Karpas-422 (cell line): ENCODE results near the gene SPINT3. TPM values are rescaled to one million over a fixed set of nuclear protein-coding genes. Genes with fewer than 3 reads are reported as not detected.

ENCODE experiments used
- DNase-seq: peaks from one replicate; pipeline ENCODE4 v3.0.0-alpha.2; 2015
- H2AFZ ChIP-seq: fragments of 200-600 bp; sonication (generic); 2 replicates; pipeline ENCODE4 v1.6.1; 2014; ENCODE audit warnings: antibody characterized with exemption, low read length, mixed read lengths
- H3K27ac ChIP-seq: fragments of 200-600 bp; sonication (generic); 2 replicates; pipeline ENCODE4 v1.5.1; 2014; ENCODE audit warnings: mild to moderate bottlenecking, low read length, moderate library complexity
- H3K27me3 ChIP-seq: fragments of 200-600 bp; sonication (generic); 2 replicates; pipeline ENCODE4 v1.6.1; 2014; ENCODE audit warnings: low read length, mixed read lengths
- H3K36me3 ChIP-seq: fragments of 200-600 bp; sonication (generic); 2 replicates; pipeline ENCODE4 v1.6.1; 2014; ENCODE audit warnings: low read length, mixed read lengths; ENCODE audit not compliant: insufficient read depth
- H3K4me1 ChIP-seq: fragments of 200-600 bp; sonication (generic); 2 replicates; pipeline ENCODE4 v1.6.1; 2014; ENCODE audit warnings: mild to moderate bottlenecking, low read length, mixed read lengths
- H3K4me2 ChIP-seq: fragments of 200-600 bp; sonication (generic); 2 replicates; pipeline ENCODE4 v1.6.1; 2014; ENCODE audit warnings: low read length, low read depth, mild to moderate bottlenecking; ENCODE audit not compliant: poor library complexity, severe bottlenecking
- H3K4me3 ChIP-seq: fragments of 200-600 bp; sonication (generic); 2 replicates; pipeline ENCODE4 v1.5.1; 2014; ENCODE audit warnings: mild to moderate bottlenecking, antibody characterized with exemption, low read length, mixed read lengths
- H3K79me2 ChIP-seq: fragments of 200-600 bp; sonication (generic); 2 replicates; pipeline ENCODE4 v1.6.1; 2014; ENCODE audit warnings: mild to moderate bottlenecking, low read length, mixed read lengths
- H3K9ac ChIP-seq: fragments of 200-600 bp; sonication (generic); 2 replicates; pipeline ENCODE4 v1.6.0; 2014; ENCODE audit warnings: low read length
- H3K9me2 ChIP-seq: fragments of 200-600 bp; sonication (generic), shearing (Covaris generic); replicated peaks from 2 replicates; pipeline ENCODE4 v1.6.0; 2014; ENCODE audit warnings: mild to moderate bottlenecking, low read length, moderate library complexity; ENCODE audit not compliant: insufficient read depth
- H3K9me3 ChIP-seq: fragments of 300-700, 200-600 bp; sonication (generic); 2 replicates; pipeline ENCODE4 v1.6.1; 2014; ENCODE audit warnings: low read length, mixed read lengths
- H4K20me1 ChIP-seq: fragments of 200-600 bp; sonication (generic); 2 replicates; pipeline ENCODE4 v1.6.1; 2014; ENCODE audit warnings: mild to moderate bottlenecking, antibody characterized with exemption, low read length, low read depth; ENCODE audit not compliant: insufficient read depth
- small RNA-seq: library from RNA; depleted of rRNA; stranded (forward); fragments of <200 nt; gene quantifications from one replicate; pipeline ENCODE3, GENCODE V24; 2014
- total RNA-seq: library from RNA; depleted of rRNA; stranded (reverse); fragments of >200 nt; shearing (Covaris generic); gene quantifications from 2 replicates; pipeline ENCODE4 v1.2.3, GENCODE V29; 2014; ENCODE audit warnings: low replicate concordance; rRNA removed

SPINT3 gene
- total RNA-seq, 1 experiment from 2014 or later: not detected

GRCh38 chr20:45462711-45463509 is 52.5 kb downstream of the SPINT3 start:
- Histone ChIP-seq H3K36me3 (no peaks in the 10 kb centered on the region), H3K27me3 (peaks cover 2% of the 10 kb centered on the region; the same call in 1 of the 2 replicates), H3K9me3 (no peaks in the 10 kb centered on the region), H2AFZ (no peak overlapping the region), H4K20me1 (no peaks in the 10 kb centered on the region), H3K79me2 (no peaks in the 10 kb centered on the region), H3K4me2 (no peak overlapping the region), H3K9me2 (no peaks in the 10 kb centered on the region), H3K4me3 (no peak overlapping the region), H3K4me1 (no peaks in the 10 kb centered on the region), H3K9ac (no peak overlapping the region), H3K27ac (no peak overlapping the region)
- DNase-seq: no peak

Small RNAs within 50 kb of the gene (small RNA-seq; reads per million reads assigned to genes)
- gene AL031663.1 (not detected), gene HSPD1P21 (not detected), gene RNA5SP485 (not detected)

Other genes with a start within 250 kb of the SPINT3 start
- gene RBPJL, start 208.8 kb downstream of the SPINT3 start, total RNA-seq: not detected in 2 replicates
- not detected in 2 replicates for gene MATN4, start 207.3 kb downstream of the SPINT3 start, total RNA-seq
- not detected in 2 replicates for gene SDC4, start 167.2 kb downstream of the SPINT3 start, total RNA-seq
- gene SYS1, start 152.5 kb downstream of the SPINT3 start, total RNA-seq: 18.6 and 34.5 TPM in 2 replicates
- gene TP53TG5, start 137.3 kb downstream of the SPINT3 start, total RNA-seq: not detected in 2 replicates
- 0.22 TPM in 1 of 2 replicates, not detected in the other for gene DBNDD2, start 107.3 kb downstream of the SPINT3 start, total RNA-seq
- 53.4 and 80.1 TPM in 2 replicates for gene PIGT, start 99.5 kb downstream of the SPINT3 start, total RNA-seq
- not detected in 2 replicates for gene WFDC2, start 45.9 kb downstream of the SPINT3 start, total RNA-seq
- not detected in 2 replicates for gene WFDC6, start 23.9 kb upstream of the SPINT3 start, total RNA-seq
- gene EPPIN, start 31.8 kb upstream of the SPINT3 start, total RNA-seq: not detected in 2 replicates
- gene WFDC8, start 63.7 kb upstream of the SPINT3 start, total RNA-seq: not detected in 2 replicates
- not detected in 2 replicates for gene WFDC10A, start 114.1 kb upstream of the SPINT3 start, total RNA-seq
- gene WFDC9, start 115.7 kb upstream of the SPINT3 start, total RNA-seq: not detected in 2 replicates
- gene WFDC11, start 154.6 kb upstream of the SPINT3 start, total RNA-seq: not detected in 2 replicates
- not detected in 2 replicates for gene WFDC13, start 186.4 kb upstream of the SPINT3 start, total RNA-seq
- gene WFDC10B, start 189.4 kb upstream of the SPINT3 start, total RNA-seq: not detected in 2 replicates
- gene SPINT4, start 206.7 kb upstream of the SPINT3 start, total RNA-seq: not detected in 2 replicates